K562 (cell line): ENCODE measurements around the gene ANAPC16.
A peak's percentile ranks its signal among the peaks of the same experiment; 100 is the strongest.

Source experiments
- CTCF ChIP-seq, 3 experiments: IDR thresholded peaks in 2 of 3; conservative IDR thresholded peaks in 1 of 3; 2 replicates each; pipeline ENCODE4 v1.5.1; 2011 to 2012; ENCODE audit warnings: low read length in 3 of 3, mild to moderate bottlenecking in 3 of 3, control low read depth in 2 of 3, improper control_type of control experiment in 1 of 3, inconsistent platforms in 1 of 3, low read depth in 1 of 3, mixed read lengths in 1 of 3, moderate library complexity in 1 of 3; ENCODE audit not compliant: insufficient read depth in 2 of 3
- E4F1 ChIP-seq: fragments of 250-450 bp; sonication (Bioruptor Pico); IDR thresholded peaks from 2 replicates; pipeline ENCODE4 v1.5.0; 2021; ENCODE audit warnings: mild to moderate bottlenecking, borderline replicate concordance
- KDM5B ChIP-seq: fragments of 200-600 bp; sonication (generic); IDR thresholded peaks from 2 replicates; pipeline ENCODE4 v1.6.1; 2012; ENCODE audit warnings: low read depth, mild to moderate bottlenecking, moderate library complexity, low read length, control low read depth, inconsistent platforms; ENCODE audit not compliant: insufficient replicate concordance
- TGIF2 ChIP-seq: sonication (generic); formaldehyde crosslinking; IDR thresholded peaks from 2 replicates; pipeline ENCODE4 v1.8.1; 2022; ENCODE audit warnings: mild to moderate bottlenecking, missing genetic modification reagents, moderate library complexity
- ZNF316 ChIP-seq: fragments of 450-650 bp; IDR thresholded peaks from 2 replicates; pipeline ENCODE4 v1.6.1; 2016

GRCh38 chr10:72274213-72274729, 58.5 kb downstream of the ANAPC16 start:
- TF ChIP-seq KDM5B (peak; percentile 84), CTCF (IDR thresholded peaks at IDR 0.05 in 2 of 3, conservative IDR thresholded peaks at IDR 0.05 in 1 of 3; ENCODE audit: insufficient read depth in 2 of 3, low read depth in 1 of 3, low read length in 3 of 3) (no peak), ZNF316 (no peak), TGIF2 (CRISPR knock-in tag) (peak; percentile 73), E4F1 (CRISPR knock-in tag) (0 out of 2 replicates have a peak, but pooled peaks have one; percentile 22)
